Adrenal gland (tissue), 12 donors: ENCODE results near the gene ITPR1. TPM values are rescaled to one million over a fixed set of nuclear protein-coding genes. Genes with fewer than 3 reads are reported as not detected.

ENCODE experiments used
- DNase-seq, 7 donors: peaks; one replicate each; pipeline ENCODE4 v3.0.0-alpha.2; 2019 to 2020
- H3K27ac ChIP-seq, 5 donors: fragments of 200-600 bp; sonication (generic) in 4 of 5; 1 replicate in 3 of 5; 2 replicates in 2 of 5; pipeline versions ENCODE4 v1.5.1 to v1.8.0; 2016 to 2020; ENCODE audit warnings: mild to moderate bottlenecking in 1 of 5
- H3K27me3 ChIP-seq: fragments of 200-600 bp; 2 replicates; pipeline ENCODE4 v1.8.0; 2021
- H3K36me3 ChIP-seq, 2 donors: fragments of 200-600 bp; replicated peaks in 1 of 2; 1 replicate in 1 of 2; 2 replicates in 1 of 2; pipeline versions ENCODE4 v1.5.1 to v1.8.0; 2018 to 2022
- H3K4me1 ChIP-seq, 2 donors: fragments of 200-600 bp; replicated peaks in 1 of 2; 1 replicate in 1 of 2; 2 replicates in 1 of 2; pipeline versions ENCODE4 v1.5.1 to v1.8.0; 2018 to 2021
- H3K4me3 ChIP-seq, 4 donors: fragments of 200-600 bp; sonication (generic) in 3 of 4; one replicate each; pipeline ENCODE4 v1.5.1; 2016 to 2018
- H3K9me3 ChIP-seq, 3 donors: fragments of 200-600 bp; sonication (generic) in 1 of 3; replicated peaks in 1 of 3; 1 replicate in 2 of 3; 2 replicates in 1 of 3; pipeline versions ENCODE4 v1.5.1 to v1.8.0; 2016 to 2021
- CTCF ChIP-seq, 6 experiments: fragments of 450-650 bp in 4 of 6; fragments of 200-600 bp in 2 of 6; sonication (generic) in 1 of 6; IDR thresholded peaks; 1 replicate in 5 of 6; 2 replicates in 1 of 6; pipeline versions ENCODE4 v1.5.1 to v1.8.0; 2016 to 2021; ENCODE audit warnings: antibody characterized with exemption in 6 of 6, mild to moderate bottlenecking in 2 of 6, moderate library complexity in 1 of 6
- POLR2A ChIP-seq, 2 donors: fragments of 450-650 bp; IDR thresholded peaks; one replicate each; pipeline ENCODE4 v1.6.1; 2017; ENCODE audit warnings: antibody characterized with exemption in 2 of 2, mild to moderate bottlenecking in 2 of 2, moderate library complexity in 1 of 2
- WGBS, 4 donors: extraction: QIAGEN DNeasy Blood & Tissue Kit in 2 of 4; methylation state at CpG; one replicate each; pipeline versions ENCODE4 v1.1.5 to v1.1.7; 2013 to 2017; 5-methylcytosine and 5-hydroxymethylcytosine counted together
- intact Hi-C, 2 donors: fragments of 100-400 bp; cut with DNase I; formaldehyde crosslinking; loops; one replicate each; pipeline versions ENCODE4 v1.14.1 to v1.15.0; 2022 to 2023
- polyA plus RNA-seq, 3 donors: library from polyadenylated mRNA; stranded (reverse); fragments of 200-250 nt in 2 of 3; fragments of 350-450 nt in 1 of 3; fragmentation: Illumina TruSeq in 1 of 3; extraction: RNeasy Lipid Tissue Mini Kit (QIAGEN cat#74804) in 1 of 3; gene quantifications; one replicate each; pipeline ENCODE4 v1.2.3, GENCODE V29; 2013 to 2014
- total RNA-seq, 9 donors: library from RNA; depleted of rRNA in 4 of 9; stranded (reverse); fragments of >200 nt in 4 of 9; fragments of 120-200 nt in 1 of 9; fragmentation: NEBNext Ultra II Directional in 1 of 9; extraction: Animal tissue kit (Norgen Biotek cat#: 25700) in 1 of 9; gene quantifications; one replicate each; pipeline versions ENCODE4 v1.1.0 to v1.2.4, GENCODE V29; 2013 to 2023
- donor health status: healthy with polysubstance abuse.
- donor health status: Bipolar disorder and iron deficiency.
- donor health status: DM: yes; HTN: yes; CAD: no.
- donor health status: DM: no; HTN: no; CAD: no.
- donor health status: DM: no; HTN: no; CAD: no.
- donor health status: DM: yes; HTN: yes; CAD: no.

The ITPR1 gene
- total and polyA plus RNA-seq, 12 donors = 21.6 to 198 (median 76.6) TPM

GRCh38 chr3:4791358-4791757 lies 298.2 kb downstream of the ITPR1 start:
- Histone ChIP-seq H3K27ac (no peak overlapping the region), H3K36me3 (peaks cover 0 to 20% of the 10 kb centered on the region in 2 donors)
- intact Hi-C loops = no loop called here

GRCh38 chr3:4793311-4793710 lies 300.2 kb downstream of the ITPR1 start:
- Histone ChIP-seq H3K36me3 (peaks cover 0 to 15% of the 10 kb centered on the region in 2 donors), H3K4me1 (no peaks in the 10 kb centered on the region), H3K27ac (no peak overlapping the region), H3K9me3 (no peaks in the 10 kb centered on the region), H3K4me3 (no peak overlapping the region), H3K27me3 (no peaks in the 10 kb centered on the region)
- DNase-seq = no peak
- WGBS, 4 donors = 88 to 92% (median 90%) methylated on average over 5 of the region's 5 CpGs
- no peak for TF ChIP-seq POLR2A (IDR thresholded peaks at IDR 0.05)
- TF ChIP-seq CTCF (IDR thresholded peaks at IDR 0.05) = no peak
- intact Hi-C loops = no loop called here

More at GRCh38 chr3:4791358-4791757, 298.2 kb downstream of the ITPR1 start:
- Histone ChIP-seq H3K27me3 (no peaks in the 10 kb centered on the region), H3K4me3 (no peak overlapping the region), H3K9me3 (no peaks in the 10 kb centered on the region), H3K4me1 (no peaks in the 10 kb centered on the region)
- TF ChIP-seq POLR2A (IDR thresholded peaks at IDR 0.05) (no peak), CTCF (IDR thresholded peaks at IDR 0.05) (no peak)
- WGBS, 4 donors = 95 to 99% (median 97%) methylated on average over 4 of the region's 4 CpGs
- no peak for DNase-seq

- no peak for DNase-seq
- TF ChIP-seq POLR2A (IDR thresholded peaks at IDR 0.05) (no peak), CTCF (IDR thresholded peaks at IDR 0.05) (no peak)
- 92 to 96% (median 93%) methylated on average over 7 of the region's 7 CpGs for WGBS, 4 donors
- Histone ChIP-seq H3K27ac (no peak overlapping the region), H3K36me3 (peaks cover 0 to 13% of the 10 kb centered on the region in 2 donors), H3K9me3 (no peaks in the 10 kb centered on the region), H3K4me3 (no peak overlapping the region), H3K27me3 (no peaks in the 10 kb centered on the region), H3K4me1 (no peaks in the 10 kb centered on the region)
- intact Hi-C loops = no loop called here
Observed at GRCh38 chr3:4794331-4794730, 301.2 kb downstream of the ITPR1 start.

- no peaks in the 10 kb centered on the region for H3K9me3 ChIP-seq
- no peaks in the 10 kb centered on the region for H3K27me3 ChIP-seq
- intact Hi-C loops = no loop called here
- peaks cover 0 to 12% of the 10 kb centered on the region in 2 donors for H3K36me3 ChIP-seq
- H3K4me3 ChIP-seq = no peak overlapping the region
- 91 to 99% (median 98%) methylated on average over 13 of the region's 13 CpGs for WGBS, 4 donors
- DNase-seq = no peak
- no peak overlapping the region for H3K27ac ChIP-seq
- no peaks in the 10 kb centered on the region for H3K4me1 ChIP-seq
- TF ChIP-seq POLR2A (IDR thresholded peaks at IDR 0.05) (no peak), CTCF (IDR thresholded peaks at IDR 0.05) (no peak)
Observed at GRCh38 chr3:4794798-4795197, 301.6 kb downstream of the ITPR1 start.
